ENCODE data around the gene ST14. TPM values are rescaled to one million over a fixed set of nuclear protein-coding genes. Genes with fewer than 3 reads are reported as not detected.

Gene ST14
- under 0.01 TPM in 1 of 2 replicates, not detected in the other for total RNA-seq

DNA sequence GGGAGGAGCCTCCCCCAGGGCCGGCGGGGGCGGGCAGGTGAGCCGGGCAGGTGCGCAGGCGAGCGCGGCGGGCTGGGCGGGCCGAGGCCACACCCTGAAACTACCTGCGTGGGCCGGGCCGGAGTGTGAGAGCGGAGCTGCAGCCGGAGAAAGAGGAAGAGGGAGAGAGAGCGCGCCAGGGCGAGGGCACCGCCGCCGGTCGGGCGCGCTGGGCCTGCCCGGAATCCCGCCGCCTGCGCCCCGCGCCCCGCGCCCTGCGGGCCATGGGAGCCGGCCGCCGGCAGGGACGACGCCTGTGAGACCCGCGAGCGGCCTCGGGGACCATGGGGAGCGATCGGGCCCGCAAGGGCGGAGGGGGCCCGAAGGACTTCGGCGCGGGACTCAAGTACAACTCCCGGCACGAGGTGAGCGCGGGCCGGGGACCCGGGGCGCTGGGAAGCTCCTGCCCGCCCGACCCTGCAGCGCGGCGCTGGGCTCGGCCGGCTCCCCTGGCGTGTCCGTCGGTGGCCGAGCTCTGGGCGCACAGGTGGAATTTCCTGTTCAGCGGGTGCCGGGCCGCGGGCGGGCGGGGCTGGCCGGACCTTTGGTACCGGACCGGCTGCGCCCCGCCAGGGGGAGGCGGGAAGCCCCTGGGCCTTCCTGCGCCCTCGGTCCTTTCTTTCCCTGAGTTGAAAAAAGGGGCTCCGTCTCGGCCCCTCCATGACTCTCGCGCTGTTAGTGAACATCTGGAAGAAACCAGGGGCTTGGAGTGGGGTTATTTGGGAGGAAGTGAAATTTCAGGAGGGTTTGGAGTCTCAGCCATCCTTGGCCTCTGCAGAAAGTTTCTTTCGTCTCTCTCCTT is at the start of gene ST14:
ST14 (plus strand) TSS at position 126 of the 841 bp plus-strand sequence; CDS start at position 324, 198 bp downstream.

Other genes starting within 250 kb of the ST14 start
- gene PRDM10, start 156.9 kb upstream of the ST14 start, total RNA-seq: 4.1 and 7.9 TPM in 2 replicates
- 559 and 717 TPM in 2 replicates for gene APLP2, start 89.9 kb upstream of the ST14 start, total RNA-seq
- 21.9 and 35.6 TPM in 2 replicates for gene ZBTB44, start 155.1 kb downstream of the ST14 start, total RNA-seq